Keratinocyte (primary cell): ENCODE measurements around the gene RERE. TPM values are rescaled to one million over a fixed set of nuclear protein-coding genes. Genes with fewer than 3 reads are reported as not detected.
A peak's percentile ranks its signal among the peaks of the same experiment; 100 is the strongest.

Experiments
- DNase-seq: peaks from one replicate; pipeline ENCODE4 v3.0.0-alpha.2; 2011; ENCODE audit warnings: low read depth, missing footprints, low spot score
- FAIRE-seq: peaks from 2 replicates; lab custom pipeline; 2011; peaks lifted over from hg19 to GRCh38; lab: Jason Lieb, UNC
- H2AFZ ChIP-seq: 2 replicates; pipeline ENCODE4 v1.6.0; 2012; ENCODE audit warnings: low read length, control low read depth, inconsistent platforms; ENCODE audit not compliant: control insufficient read depth
- H3K27ac ChIP-seq: 2 replicates; pipeline ENCODE4 v1.5.1; 2011; ENCODE audit warnings: low read length; ENCODE audit not compliant: control insufficient read depth, insufficient read depth
- H3K27me3 ChIP-seq: 3 replicates; pipeline ENCODE4 v1.6.0; 2011; ENCODE audit warnings: low read length; ENCODE audit not compliant: control insufficient read depth, insufficient read depth; ENCODE audit errors: extremely low read depth
- H3K36me3 ChIP-seq, 2 experiments: 2 replicates in 1 of 2; 3 replicates in 1 of 2; pipeline ENCODE4 v1.5.1; 2011; ENCODE audit warnings: low read length in 2 of 2, mild to moderate bottlenecking in 1 of 2; ENCODE audit not compliant: control insufficient read depth in 2 of 2, insufficient read depth in 2 of 2; ENCODE audit errors: extremely low read depth in 1 of 2
- H3K4me1 ChIP-seq: 3 replicates; pipeline ENCODE4 v1.5.1; 2011; ENCODE audit warnings: low read length; ENCODE audit not compliant: control insufficient read depth, insufficient read depth; ENCODE audit errors: extremely low read depth
- H3K4me2 ChIP-seq: 3 replicates; pipeline ENCODE4 v1.6.0; 2011; ENCODE audit warnings: low read depth, low read length; ENCODE audit not compliant: control insufficient read depth, insufficient read depth; ENCODE audit errors: extremely low read depth
- H3K4me3 ChIP-seq, 3 experiments: fragments of 200-600 bp in 1 of 3; sonication (generic) in 1 of 3; 2 replicates in 2 of 3; 3 replicates in 1 of 3; pipeline ENCODE4 v1.5.1; 2011 to 2016; ENCODE audit warnings: low read length in 3 of 3, mild to moderate bottlenecking in 3 of 3, control low read depth in 2 of 3, inconsistent platforms in 1 of 3, low read depth in 1 of 3, mixed read lengths in 1 of 3, mixed run types in 1 of 3, moderate library complexity in 1 of 3; ENCODE audit not compliant: control insufficient read depth in 2 of 3, insufficient read depth in 2 of 3; ENCODE audit errors: extremely low read depth in 1 of 3
- H3K79me2 ChIP-seq: 2 replicates; pipeline ENCODE4 v1.6.0; 2012; ENCODE audit warnings: low read length; ENCODE audit not compliant: control insufficient read depth, insufficient read depth
- H3K9ac ChIP-seq: 3 replicates; pipeline ENCODE4 v1.6.0; 2011; ENCODE audit warnings: low read length; ENCODE audit not compliant: control insufficient read depth, insufficient read depth; ENCODE audit errors: extremely low read depth
- H3K9me1 ChIP-seq: 3 replicates; pipeline ENCODE4 v1.6.0; 2011; ENCODE audit warnings: low read length; ENCODE audit not compliant: control insufficient read depth, insufficient read depth; ENCODE audit errors: extremely low read depth
- H3K9me3 ChIP-seq: 2 replicates; pipeline ENCODE4 v1.5.1; 2012; ENCODE audit warnings: low read depth, low read length; ENCODE audit not compliant: control insufficient read depth
- H4K20me1 ChIP-seq: 3 replicates; pipeline ENCODE4 v1.6.0; 2011; ENCODE audit warnings: low read length; ENCODE audit not compliant: control insufficient read depth, insufficient read depth; ENCODE audit errors: extremely low read depth
- EZH2 ChIP-seq: IDR thresholded peaks from one replicate; pipeline ENCODE4 v1.6.1; 2012; ENCODE audit warnings: inconsistent platforms, mild to moderate bottlenecking, low read length, moderate library complexity
- dilution Hi-C: fragments of 300-500 bp; cut with MboI; formaldehyde crosslinking; loops from one replicate; pipeline ENCODE4 v1.7.0; 2020; ENCODE audit warnings: low sequenced_read_pairs; ENCODE audit not compliant: extremely low pct_ligation_motif_present
- polyA plus RNA-seq, 5 experiments: library from polyadenylated mRNA; depleted of rRNA in 3 of 5; stranded (reverse) in 3 of 5; stranded (forward) in 1 of 5; unstranded in 1 of 5; fragments of >200 nt; gene quantifications; 1 replicate in 1 of 5; 2 replicates in 3 of 5; 3 replicates in 1 of 5; pipeline versions ENCODE4 v1.2.1 to v1.2.3, GENCODE V29; 2011 to 2012; ENCODE audit warnings: missing spikeins in 2 of 5, low read depth in 1 of 5, low replicate concordance in 1 of 5
- TF ChIP-seq, protein P1 (sequence below), 3 experiments: IDR thresholded peaks in 1 of 3; conservative IDR thresholded peaks in 1 of 3; optimal IDR thresholded peaks in 1 of 3; 2 replicates in 2 of 3; 3 replicates in 1 of 3; pipeline versions ENCODE3 to v1.5.1; 2011; ENCODE audit warnings: low read length in 3 of 3, mild to moderate bottlenecking in 3 of 3, moderate library complexity in 2 of 3, control low read depth in 1 of 3, inconsistent platforms in 1 of 3; ENCODE audit not compliant: insufficient read depth in 2 of 3; ENCODE audit errors: extremely low read depth in 1 of 3

Gene RERE
- polyA plus RNA-seq, 1 donor (not counting 4 experiments of a cell fraction or from before 2014, with no cell fraction given), result 3.8 TPM

GRCh38 chr1:8551613-8552489, 265.6 kb downstream of the RERE start:
- Histone ChIP-seq H3K79me2 (peaks cover 7% of the 10 kb centered on the region), H3K4me3 (no peak overlapping the region), H3K36me3 (peaks cover 0 to 1% of the 10 kb centered on the region in 2 experiments), H3K4me1 (peaks cover 10% of the 10 kb centered on the region), H4K20me1 (no peaks in the 10 kb centered on the region), H2AFZ (no peak overlapping the region), H3K27ac (no peak overlapping the region), H3K4me2 (no peak overlapping the region), H3K27me3 (no peaks in the 10 kb centered on the region), H3K9ac (no peak overlapping the region), H3K9me3 (no peaks in the 10 kb centered on the region), H3K9me1 (no peaks in the 10 kb centered on the region)
- dilution Hi-C loops, result no loop called here
- FAIRE-seq (peak; percentile 9), DNase-seq (no peak)
- TF ChIP-seq, protein P1, sequence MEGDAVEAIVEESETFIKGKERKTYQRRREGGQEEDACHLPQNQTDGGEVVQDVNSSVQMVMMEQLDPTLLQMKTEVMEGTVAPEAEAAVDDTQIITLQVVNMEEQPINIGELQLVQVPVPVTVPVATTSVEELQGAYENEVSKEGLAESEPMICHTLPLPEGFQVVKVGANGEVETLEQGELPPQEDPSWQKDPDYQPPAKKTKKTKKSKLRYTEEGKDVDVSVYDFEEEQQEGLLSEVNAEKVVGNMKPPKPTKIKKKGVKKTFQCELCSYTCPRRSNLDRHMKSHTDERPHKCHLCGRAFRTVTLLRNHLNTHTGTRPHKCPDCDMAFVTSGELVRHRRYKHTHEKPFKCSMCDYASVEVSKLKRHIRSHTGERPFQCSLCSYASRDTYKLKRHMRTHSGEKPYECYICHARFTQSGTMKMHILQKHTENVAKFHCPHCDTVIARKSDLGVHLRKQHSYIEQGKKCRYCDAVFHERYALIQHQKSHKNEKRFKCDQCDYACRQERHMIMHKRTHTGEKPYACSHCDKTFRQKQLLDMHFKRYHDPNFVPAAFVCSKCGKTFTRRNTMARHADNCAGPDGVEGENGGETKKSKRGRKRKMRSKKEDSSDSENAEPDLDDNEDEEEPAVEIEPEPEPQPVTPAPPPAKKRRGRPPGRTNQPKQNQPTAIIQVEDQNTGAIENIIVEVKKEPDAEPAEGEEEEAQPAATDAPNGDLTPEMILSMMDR (optimal IDR thresholded peaks at IDR 0.05 in 1 of 3, IDR thresholded peaks at IDR 0.05 in 1 of 3, conservative IDR thresholded peaks at IDR 0.05 in 1 of 3; ENCODE audit: extremely low read depth in 1 of 3, insufficient read depth in 2 of 3, low read length in 3 of 3), result no peak
- no peak for TF ChIP-seq EZH2

- H3K4me3 ChIP-seq, result no peak overlapping the region
- no peaks in the 10 kb centered on the region for H3K27me3 ChIP-seq
- no peaks in the 10 kb centered on the region for H4K20me1 ChIP-seq
- peaks cover 10% of the 10 kb centered on the region for H3K4me1 ChIP-seq
- DNase-seq, result no peak
- H3K9me3 ChIP-seq, result no peaks in the 10 kb centered on the region
- H3K79me2 ChIP-seq, result peaks cover 7% of the 10 kb centered on the region
- dilution Hi-C loops, result no loop called here
- no peak overlapping the region for H3K27ac ChIP-seq
- TF ChIP-seq, protein P1 (optimal IDR thresholded peaks at IDR 0.05 in 1 of 3, IDR thresholded peaks at IDR 0.05 in 1 of 3, conservative IDR thresholded peaks at IDR 0.05 in 1 of 3; ENCODE audit: extremely low read depth in 1 of 3, insufficient read depth in 2 of 3, low read length in 3 of 3), result no peak
- TF ChIP-seq EZH2, result no peak
- FAIRE-seq, result peak; percentile 26
- no peak overlapping the region for H3K9ac ChIP-seq
- no peaks in the 10 kb centered on the region for H3K36me3 ChIP-seq
- no peak overlapping the region for H3K4me2 ChIP-seq
- no peaks in the 10 kb centered on the region for H3K9me1 ChIP-seq
- no peak overlapping the region for H2AFZ ChIP-seq
Observed at GRCh38 chr1:8551057-8551456, 266.4 kb downstream of the RERE start.
